HUES6 (cell line): ENCODE measurements around the gene MAP1LC3A.
A peak's percentile ranks its signal among the peaks of the same experiment; 100 is the strongest.

Experiments used
- H3K27ac ChIP-seq: 2 replicates; pipeline ENCODE4 v1.7.0; 2013; ENCODE audit warnings: low read depth, mild to moderate bottlenecking, low read length, inconsistent platforms
- H3K27me3 ChIP-seq: 2 replicates; pipeline ENCODE4 v1.6.1; 2013; ENCODE audit warnings: low read length; ENCODE audit not compliant: control insufficient read depth, insufficient read depth
- H3K36me3 ChIP-seq: 2 replicates; pipeline ENCODE4 v1.6.1; 2013; ENCODE audit warnings: low read length; ENCODE audit not compliant: control insufficient read depth, insufficient read depth
- H3K4me1 ChIP-seq: 2 replicates; pipeline ENCODE4 v1.6.1; 2013; ENCODE audit warnings: low read length; ENCODE audit not compliant: control insufficient read depth, insufficient read depth
- H3K4me3 ChIP-seq: 2 replicates; pipeline ENCODE4 v1.5.1; 2013; ENCODE audit warnings: low read depth, low read length
- H3K9ac ChIP-seq: one replicate; pipeline ENCODE4 v1.6.1; 2013; ENCODE audit warnings: mild to moderate bottlenecking, low read length
- H3K9me3 ChIP-seq: 2 replicates; pipeline ENCODE4 v1.6.1; 2013; ENCODE audit warnings: low read depth, low read length; ENCODE audit not compliant: control insufficient read depth, insufficient read depth

Gene MAP1LC3A

DNA sequence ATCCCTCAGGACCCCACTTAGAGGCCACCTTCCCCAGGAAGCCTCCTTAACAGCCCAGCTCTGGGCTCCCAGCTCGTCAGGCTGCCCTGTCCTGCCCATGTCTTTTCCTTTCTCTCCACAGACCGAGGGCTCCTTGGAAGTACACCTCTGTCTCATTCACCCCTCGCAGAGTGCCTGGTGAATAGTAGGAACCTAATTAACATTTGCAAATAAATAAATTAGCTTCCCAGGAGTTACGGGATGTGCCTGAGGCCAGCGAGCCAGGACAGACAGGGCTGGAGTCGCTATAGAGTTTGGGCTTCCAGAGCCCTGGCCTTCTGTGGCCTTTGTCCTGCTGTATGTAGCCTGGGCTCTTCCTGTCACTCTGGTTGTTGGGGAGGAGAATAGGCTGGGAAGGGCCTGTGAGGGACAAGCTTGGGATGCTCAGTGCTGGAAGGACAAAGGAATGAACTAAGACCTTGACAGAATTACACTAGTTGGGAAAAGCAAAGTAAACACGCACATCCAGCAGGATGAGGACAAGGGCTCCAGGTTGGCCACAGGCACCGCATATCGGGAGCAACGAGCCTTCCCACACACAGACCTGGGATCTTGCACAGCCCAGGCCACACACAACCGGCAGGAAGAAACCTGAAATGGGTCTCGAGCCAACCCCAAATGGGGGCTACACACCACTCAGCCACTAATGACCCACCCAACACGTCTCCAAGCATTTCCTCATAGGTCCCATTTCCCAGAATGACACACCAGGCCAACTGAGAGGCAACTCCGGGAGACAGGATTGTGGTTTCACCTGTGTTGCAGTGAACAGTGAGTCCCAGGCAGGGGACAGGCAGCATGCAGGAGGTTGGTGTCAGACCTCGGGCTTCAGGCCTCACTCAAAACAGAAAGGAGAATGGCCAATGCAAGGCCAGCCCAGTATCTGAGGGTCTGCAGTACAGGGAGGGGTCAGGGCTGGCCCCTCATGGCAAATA, 9.7 kb downstream of the MAP1LC3A start:
- peaks cover 19% of the 10 kb centered on the region for H3K4me1 ChIP-seq
- H3K27ac ChIP-seq, result 0 out of 2 replicates have a peak overlapping the region, but pooled peaks have one; percentile 28
- no peaks in the 10 kb centered on the region for H3K27me3 ChIP-seq
- H3K36me3 ChIP-seq, result peaks cover 6% of the 10 kb centered on the region; the same call in 1 of the 2 replicates
- no peak overlapping the region for H3K9ac ChIP-seq
- H3K4me3 ChIP-seq, result no peak overlapping the region
- H3K9me3 ChIP-seq, result no peaks in the 10 kb centered on the region

GRCh38 chr20:34569598-34569997, 11.1 kb downstream of the MAP1LC3A start:
- H3K9ac ChIP-seq, result no peak overlapping the region
- H3K27ac ChIP-seq, result no peak overlapping the region
- peaks cover 19% of the 10 kb centered on the region for H3K4me1 ChIP-seq
- H3K27me3 ChIP-seq, result no peaks in the 10 kb centered on the region
- H3K9me3 ChIP-seq, result no peaks in the 10 kb centered on the region
- no peak overlapping the region for H3K4me3 ChIP-seq
- H3K36me3 ChIP-seq, result peaks cover 7% of the 10 kb centered on the region

DNA sequence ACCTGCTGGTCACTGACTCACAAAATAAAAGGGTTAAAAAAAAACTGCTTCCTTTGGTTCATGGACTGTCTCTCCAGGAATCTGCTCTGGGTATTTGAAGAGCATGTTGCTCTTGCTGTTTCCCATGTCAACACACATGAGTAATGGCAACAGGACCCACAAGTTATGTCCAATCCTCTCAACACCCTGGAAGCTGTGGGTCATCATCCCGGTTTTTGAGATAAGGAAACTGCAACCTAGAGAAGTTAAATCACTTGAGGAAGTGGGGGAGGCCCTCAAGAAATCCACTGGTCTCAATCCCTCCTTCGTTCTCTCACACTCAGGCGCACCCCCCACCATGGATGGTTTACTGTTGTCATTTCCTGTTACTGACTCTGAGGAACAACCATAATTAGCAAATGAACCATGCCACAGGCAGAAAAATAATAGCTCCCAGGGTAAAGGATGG, 12.4 kb downstream of the MAP1LC3A start:
- Histone ChIP-seq H3K9ac (no peak overlapping the region), H3K4me1 (peaks cover 19% of the 10 kb centered on the region), H3K27me3 (no peaks in the 10 kb centered on the region), H3K9me3 (no peaks in the 10 kb centered on the region), H3K36me3 (peaks cover 9% of the 10 kb centered on the region), H3K4me3 (no peak overlapping the region), H3K27ac (no peak overlapping the region)

DNA sequence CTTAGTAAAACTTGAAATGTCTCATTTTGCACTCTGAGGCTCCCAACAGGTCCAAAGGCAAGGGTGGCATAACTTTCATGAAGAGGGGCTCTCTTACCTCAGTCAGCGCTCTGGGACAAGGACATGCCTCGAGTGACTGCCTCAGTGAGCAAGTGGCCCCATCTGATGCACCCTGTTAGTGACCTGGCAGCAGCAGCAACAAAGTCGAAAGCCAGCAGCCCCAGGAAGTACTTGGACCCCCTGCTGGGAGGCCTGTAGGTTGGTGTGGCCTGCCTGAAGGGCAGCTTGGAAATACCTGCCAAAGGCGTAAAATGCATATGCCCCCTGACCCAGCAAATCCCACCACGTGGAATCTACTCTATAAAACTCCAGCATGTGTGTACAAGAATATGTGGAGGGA, 13.2 kb downstream of the MAP1LC3A start:
- Histone ChIP-seq H3K4me3 (no peak overlapping the region), H3K36me3 (peaks cover 9% of the 10 kb centered on the region), H3K9me3 (no peaks in the 10 kb centered on the region), H3K4me1 (peaks cover 19% of the 10 kb centered on the region), H3K9ac (no peak overlapping the region), H3K27ac (no peak overlapping the region), H3K27me3 (no peaks in the 10 kb centered on the region)

GRCh38 chr20:34573541-34574300, 15.2 kb downstream of the MAP1LC3A start:
- Histone ChIP-seq H3K9ac (no peak overlapping the region), H3K4me3 (no peak overlapping the region), H3K27ac (no peak overlapping the region), H3K4me1 (peaks cover 7% of the 10 kb centered on the region; the same call in 1 of the 2 replicates), H3K36me3 (peaks cover 13% of the 10 kb centered on the region), H3K9me3 (no peaks in the 10 kb centered on the region), H3K27me3 (no peaks in the 10 kb centered on the region)

DNA sequence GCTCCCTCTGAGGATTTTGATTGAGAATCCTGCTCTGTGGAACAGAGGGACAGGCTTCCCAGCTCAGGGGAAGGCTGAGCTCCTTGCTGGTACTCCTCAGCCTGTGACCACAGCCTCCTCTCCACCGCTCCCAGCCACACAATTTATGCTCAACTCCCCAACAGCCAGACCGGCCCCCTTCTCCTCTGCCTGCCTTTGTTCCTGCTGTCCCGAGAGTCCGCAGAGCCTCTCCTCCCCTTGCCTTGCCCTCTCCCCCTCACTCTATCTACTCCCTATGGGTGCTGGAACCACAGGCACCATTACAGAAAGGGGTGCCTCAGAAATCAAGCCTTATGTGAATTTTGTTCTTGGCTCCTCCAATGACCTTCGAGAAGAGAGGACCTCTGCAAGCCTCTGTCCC, 15.9 kb downstream of the MAP1LC3A start:
- H3K27ac ChIP-seq, result no peak overlapping the region
- no peak overlapping the region for H3K9ac ChIP-seq
- no peak overlapping the region for H3K4me3 ChIP-seq
- H3K9me3 ChIP-seq, result no peaks in the 10 kb centered on the region
- no peaks in the 10 kb centered on the region for H3K27me3 ChIP-seq
- H3K36me3 ChIP-seq, result peaks cover 16% of the 10 kb centered on the region
- H3K4me1 ChIP-seq, result peaks cover 7% of the 10 kb centered on the region; the same call in 1 of the 2 replicates

- Histone ChIP-seq H3K4me1 (peaks cover 7% of the 10 kb centered on the region; the same call in 1 of the 2 replicates), H3K9ac (no peak overlapping the region), H3K27me3 (no peaks in the 10 kb centered on the region), H3K36me3 (peaks cover 16% of the 10 kb centered on the region), H3K4me3 (no peak overlapping the region), H3K27ac (no peak overlapping the region), H3K9me3 (no peaks in the 10 kb centered on the region)
Observed at GRCh38 chr20:34574861-34575260, 16.3 kb downstream of the MAP1LC3A start.

GRCh38 chr20:34575271-34575670, 16.8 kb downstream of the MAP1LC3A start:
- peaks cover 7% of the 10 kb centered on the region; the same call in 1 of the 2 replicates for H3K4me1 ChIP-seq
- no peak overlapping the region for H3K27ac ChIP-seq
- H3K9ac ChIP-seq, result no peak overlapping the region
- peaks cover 17% of the 10 kb centered on the region for H3K36me3 ChIP-seq
- no peaks in the 10 kb centered on the region for H3K9me3 ChIP-seq
- H3K4me3 ChIP-seq, result no peak overlapping the region
- H3K27me3 ChIP-seq, result no peaks in the 10 kb centered on the region

DNA sequence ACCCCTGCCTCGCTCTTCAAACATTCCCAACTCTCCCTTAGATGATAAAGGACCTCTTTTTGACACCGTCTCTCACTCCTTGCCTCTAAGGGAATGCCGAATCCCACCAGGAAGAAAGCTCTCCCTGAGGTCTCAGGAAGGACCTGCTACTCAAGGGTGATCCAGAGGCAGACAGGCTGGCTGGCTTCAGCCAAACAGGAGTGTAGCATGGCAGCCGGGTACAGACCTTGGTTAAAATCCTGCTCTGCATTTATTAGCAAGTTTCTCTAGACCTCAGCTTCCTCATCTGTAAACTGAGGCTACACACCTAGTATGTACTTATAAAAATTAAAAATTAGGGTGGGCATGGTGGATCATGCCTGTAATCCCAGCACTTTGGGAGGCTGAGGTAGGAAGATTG, 17.2 kb downstream of the MAP1LC3A start:
- Histone ChIP-seq H3K9me3 (no peaks in the 10 kb centered on the region), H3K4me1 (peaks cover 7% of the 10 kb centered on the region; the same call in 1 of the 2 replicates), H3K27me3 (no peaks in the 10 kb centered on the region), H3K4me3 (no peak overlapping the region), H3K27ac (no peak overlapping the region), H3K9ac (no peak overlapping the region), H3K36me3 (peaks cover 18% of the 10 kb centered on the region)

- peaks cover 18% of the 10 kb centered on the region; the same call in 1 of the 2 replicates for H3K36me3 ChIP-seq
- no peaks in the 10 kb centered on the region for H3K9me3 ChIP-seq
- no peak overlapping the region for H3K27ac ChIP-seq
- H3K4me1 ChIP-seq, result no peaks in the 10 kb centered on the region
- no peaks in the 10 kb centered on the region for H3K27me3 ChIP-seq
- H3K4me3 ChIP-seq, result no peak overlapping the region
- H3K9ac ChIP-seq, result no peak overlapping the region
Observed at GRCh38 chr20:34577061-34577460, 18.5 kb downstream of the MAP1LC3A start.

GRCh38 chr20:34578025-34578424, 19.5 kb downstream of the MAP1LC3A start:
- H3K9me3 ChIP-seq, result no peaks in the 10 kb centered on the region
- H3K27me3 ChIP-seq, result no peaks in the 10 kb centered on the region
- no peak overlapping the region for H3K4me3 ChIP-seq
- H3K9ac ChIP-seq, result no peak overlapping the region
- no peaks in the 10 kb centered on the region for H3K4me1 ChIP-seq
- peaks cover 22% of the 10 kb centered on the region for H3K36me3 ChIP-seq
- H3K27ac ChIP-seq, result no peak overlapping the region
